Testis (tissue), 2 donors: ENCODE data around the gene ERI3.

Experiments
- CTCF ChIP-seq, 3 experiments: fragments of 450-650 bp in 2 of 3; fragments of 200-600 bp in 1 of 3; sonication (generic) in 1 of 3; IDR thresholded peaks; one replicate each; pipeline ENCODE4 v1.5.1; 2016 to 2019; ENCODE audit warnings: antibody characterized with exemption in 3 of 3, mild to moderate bottlenecking in 2 of 3, moderate library complexity in 1 of 3
- POLR2A ChIP-seq: fragments of 450-650 bp; IDR thresholded peaks from one replicate; pipeline ENCODE4 v1.6.1; 2017; ENCODE audit warnings: antibody characterized with exemption, mild to moderate bottlenecking, moderate library complexity

- TF ChIP-seq CTCF (IDR thresholded peaks at IDR 0.05), result no peak
- no peak for TF ChIP-seq POLR2A
Observed at GRCh38 chr1:44210595-44210994, 144.5 kb downstream of the ERI3 start.
